ENCODE measurements around the gene MOB3C.

- no peak for TF ChIP-seq CTCF (conservative IDR thresholded peaks at IDR 0.05 in 1 of 2, IDR thresholded peaks at IDR 0.05 in 1 of 2; ENCODE audit: low read depth in 1 of 2, low read length in 2 of 2)
- TF ChIP-seq EZH2 (IDR thresholded peaks at IDR 0.05; ENCODE audit: low read length, missing control alignments): no peak
These were observed 38.9 kb downstream of the MOB3C start for GRCh38 chr1:46577671-46578070.

Data from fibroblast of lung (primary cell).